ENCODE measurements around the gene PPP1R37.
A peak's percentile ranks its signal among the peaks of the same experiment; 100 is the strongest.

PPP1R37 gene

DNA sequence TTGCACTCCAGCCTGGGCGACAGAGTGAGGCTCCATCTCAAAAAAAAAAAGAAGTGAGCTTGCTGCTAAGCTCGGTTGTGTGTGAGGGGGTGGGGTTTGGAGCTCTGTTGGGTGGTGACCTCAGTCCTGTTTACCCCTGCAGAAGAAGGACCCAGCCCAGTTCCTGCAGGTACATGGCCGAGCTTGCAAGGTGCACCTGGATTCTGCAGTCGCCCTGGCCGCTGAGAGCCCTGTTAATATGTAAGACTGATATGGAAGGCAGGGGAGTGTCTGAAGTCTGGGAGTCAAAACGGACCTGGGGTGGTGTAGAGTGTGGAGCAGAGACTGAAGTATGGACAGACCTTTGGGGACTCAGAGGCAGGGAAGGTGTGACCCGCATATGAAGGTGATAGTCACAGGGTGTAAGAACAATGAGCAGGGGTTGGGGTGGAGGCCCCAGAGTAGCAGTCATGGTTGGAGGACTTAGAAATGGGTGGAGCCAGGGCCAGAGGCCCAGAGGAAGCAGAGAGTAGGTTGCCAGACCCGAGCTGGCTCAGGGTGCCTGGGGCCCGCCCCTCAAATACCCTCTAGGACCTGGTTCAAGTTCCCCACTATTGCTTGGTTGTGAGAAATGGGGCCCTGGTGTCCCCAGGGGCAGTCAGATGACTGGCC, 40.9 kb upstream of the PPP1R37 start:
- no peaks in the 10 kb centered on the region for H3K9me3 ChIP-seq (ENCODE audit: low read length)
- peaks cover 63% of the 10 kb centered on the region for H3K4me1 ChIP-seq (ENCODE audit: insufficient read depth, low read length, severe bottlenecking)
- no peaks in the 10 kb centered on the region for H3K9me2 ChIP-seq (ENCODE audit: low read depth, low read length)
- H3K4me2 ChIP-seq (ENCODE audit: low read length): peak overlapping the region; percentile 27; the same call in 1 of the 2 replicates
- H3K36me3 ChIP-seq (ENCODE audit: insufficient read depth, low read length): peaks cover 49% of the 10 kb centered on the region
- H3K27ac ChIP-seq (ENCODE audit: low read depth, low read length, poor library complexity, severe bottlenecking): peak overlapping the region; percentile 96
- H3F3A ChIP-seq (ENCODE audit: insufficient read depth, low read length): no peaks in the 10 kb centered on the region
- H2AFZ ChIP-seq (ENCODE audit: low read length): no peak overlapping the region
- H3K4me3 ChIP-seq (ENCODE audit: low read depth, low read length, poor library complexity, severe bottlenecking): no peak overlapping the region
- H4K20me1 ChIP-seq (ENCODE audit: insufficient read depth, low read length): no peaks in the 10 kb centered on the region
- no peak for TF ChIP-seq EZH2 (IDR thresholded peaks at IDR 0.05; ENCODE audit: borderline replicate concordance, low read length)
- TF ChIP-seq, protein P1, sequence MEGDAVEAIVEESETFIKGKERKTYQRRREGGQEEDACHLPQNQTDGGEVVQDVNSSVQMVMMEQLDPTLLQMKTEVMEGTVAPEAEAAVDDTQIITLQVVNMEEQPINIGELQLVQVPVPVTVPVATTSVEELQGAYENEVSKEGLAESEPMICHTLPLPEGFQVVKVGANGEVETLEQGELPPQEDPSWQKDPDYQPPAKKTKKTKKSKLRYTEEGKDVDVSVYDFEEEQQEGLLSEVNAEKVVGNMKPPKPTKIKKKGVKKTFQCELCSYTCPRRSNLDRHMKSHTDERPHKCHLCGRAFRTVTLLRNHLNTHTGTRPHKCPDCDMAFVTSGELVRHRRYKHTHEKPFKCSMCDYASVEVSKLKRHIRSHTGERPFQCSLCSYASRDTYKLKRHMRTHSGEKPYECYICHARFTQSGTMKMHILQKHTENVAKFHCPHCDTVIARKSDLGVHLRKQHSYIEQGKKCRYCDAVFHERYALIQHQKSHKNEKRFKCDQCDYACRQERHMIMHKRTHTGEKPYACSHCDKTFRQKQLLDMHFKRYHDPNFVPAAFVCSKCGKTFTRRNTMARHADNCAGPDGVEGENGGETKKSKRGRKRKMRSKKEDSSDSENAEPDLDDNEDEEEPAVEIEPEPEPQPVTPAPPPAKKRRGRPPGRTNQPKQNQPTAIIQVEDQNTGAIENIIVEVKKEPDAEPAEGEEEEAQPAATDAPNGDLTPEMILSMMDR (IDR thresholded peaks at IDR 0.05; ENCODE audit: low read length): no peak
- peak overlapping the region; percentile 22; the same call in 1 of the 2 replicates for H3K9ac ChIP-seq (ENCODE audit: low read length)
- peaks cover 13% of the 10 kb centered on the region for H3K79me2 ChIP-seq (ENCODE audit: insufficient read depth, low read length)
- no peaks in the 10 kb centered on the region for H3K27me3 ChIP-seq (ENCODE audit: insufficient read depth, low read length)

DNA sequence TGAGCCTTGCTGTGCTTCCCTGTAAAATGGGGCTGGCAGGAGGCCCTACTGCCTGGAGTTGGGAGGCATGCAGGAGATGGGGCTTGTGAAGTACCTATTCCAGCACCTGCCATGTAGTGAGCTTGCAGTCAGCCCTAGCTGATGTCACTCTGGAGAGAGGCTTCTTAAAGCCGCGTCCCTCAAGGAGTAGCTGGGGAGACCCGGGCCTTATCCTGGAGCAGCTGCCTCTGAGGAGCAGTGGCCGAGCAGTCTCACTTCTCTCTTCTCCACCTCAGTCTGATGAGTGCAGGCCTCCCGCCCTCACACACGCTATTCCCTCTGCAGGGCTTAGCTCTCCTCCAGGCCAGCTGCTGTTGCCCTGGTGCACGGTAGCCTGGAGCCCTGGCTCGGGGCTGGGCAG, 36.1 kb upstream of the PPP1R37 start:
- Histone ChIP-seq H3K79me2 (ENCODE audit: insufficient read depth, low read length) (no peaks in the 10 kb centered on the region), H3K4me2 (ENCODE audit: low read length) (no peak overlapping the region), H3K9ac (ENCODE audit: low read length) (no peak overlapping the region), H3K27ac (ENCODE audit: low read depth, low read length, poor library complexity, severe bottlenecking) (peak overlapping the region; percentile 68), H3K4me1 (ENCODE audit: insufficient read depth, low read length, severe bottlenecking) (peaks cover 21% of the 10 kb centered on the region), H3K9me2 (ENCODE audit: low read depth, low read length) (no peaks in the 10 kb centered on the region), H3K36me3 (ENCODE audit: insufficient read depth, low read length) (peaks cover 89% of the 10 kb centered on the region), H4K20me1 (ENCODE audit: insufficient read depth, low read length) (no peaks in the 10 kb centered on the region), H3K27me3 (ENCODE audit: insufficient read depth, low read length) (no peaks in the 10 kb centered on the region), H2AFZ (ENCODE audit: low read length) (no peak overlapping the region), H3K9me3 (ENCODE audit: low read length) (no peaks in the 10 kb centered on the region), H3F3A (ENCODE audit: insufficient read depth, low read length) (no peaks in the 10 kb centered on the region), H3K4me3 (ENCODE audit: low read depth, low read length, poor library complexity, severe bottlenecking) (no peak overlapping the region)
- no peak for TF ChIP-seq EZH2 (IDR thresholded peaks at IDR 0.05; ENCODE audit: borderline replicate concordance, low read length)
- TF ChIP-seq, protein P1 (IDR thresholded peaks at IDR 0.05; ENCODE audit: low read length): no peak

DNA sequence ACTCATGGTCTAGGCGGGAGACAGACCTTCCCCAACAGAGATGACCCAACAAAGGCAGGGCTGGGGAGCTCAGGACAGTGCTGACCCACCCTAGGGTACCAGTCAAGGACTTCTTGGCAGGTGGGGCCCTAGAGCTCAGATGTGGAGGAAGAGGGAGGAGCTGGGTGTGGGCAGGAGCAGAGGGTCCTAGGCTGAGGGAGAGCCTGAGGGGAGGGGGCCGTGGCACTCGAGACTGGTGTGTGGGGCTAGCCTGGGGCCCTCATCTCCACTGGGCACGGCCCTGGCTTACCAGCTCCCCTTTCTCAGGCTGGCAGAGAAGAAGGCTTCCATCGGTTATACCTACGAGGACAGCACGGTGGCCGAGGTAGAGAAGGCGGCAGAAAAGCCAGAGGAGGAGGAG, 35.5 kb upstream of the PPP1R37 start:
- no peaks in the 10 kb centered on the region for H3K27me3 ChIP-seq (ENCODE audit: insufficient read depth, low read length)
- H3K9me3 ChIP-seq (ENCODE audit: low read length): no peaks in the 10 kb centered on the region
- H3K4me3 ChIP-seq (ENCODE audit: low read depth, low read length, poor library complexity, severe bottlenecking): no peak overlapping the region
- no peak overlapping the region for H3K9ac ChIP-seq (ENCODE audit: low read length)
- no peak for TF ChIP-seq EZH2 (IDR thresholded peaks at IDR 0.05; ENCODE audit: borderline replicate concordance, low read length)
- TF ChIP-seq, protein P1 (IDR thresholded peaks at IDR 0.05; ENCODE audit: low read length): no peak
- no peaks in the 10 kb centered on the region for H4K20me1 ChIP-seq (ENCODE audit: insufficient read depth, low read length)
- no peak overlapping the region for H2AFZ ChIP-seq (ENCODE audit: low read length)
- peaks cover 93% of the 10 kb centered on the region for H3K36me3 ChIP-seq (ENCODE audit: insufficient read depth, low read length)
- H3K9me2 ChIP-seq (ENCODE audit: low read depth, low read length): no peaks in the 10 kb centered on the region
- peak overlapping the region; percentile 68 for H3K27ac ChIP-seq (ENCODE audit: low read depth, low read length, poor library complexity, severe bottlenecking)
- no peaks in the 10 kb centered on the region for H3F3A ChIP-seq (ENCODE audit: insufficient read depth, low read length)
- no peaks in the 10 kb centered on the region for H3K79me2 ChIP-seq (ENCODE audit: insufficient read depth, low read length)
- H3K4me1 ChIP-seq (ENCODE audit: insufficient read depth, low read length, severe bottlenecking): peaks cover 15% of the 10 kb centered on the region
- no peak overlapping the region for H3K4me2 ChIP-seq (ENCODE audit: low read length)

Data from OCI-LY1 (cell line).